Ovary (tissue), 9 donors: ENCODE results near the gene SLC25A30. TPM values are rescaled to one million over a fixed set of nuclear protein-coding genes. Genes with fewer than 3 reads are reported as not detected.

Experiments used
- DNase-seq, 5 donors: peaks; one replicate each; pipeline ENCODE4 v3.0.0-alpha.2; 2019 to 2020
- H3K27ac ChIP-seq, 2 donors: fragments of 200-600 bp; one replicate each; pipeline versions ENCODE4 v1.5.1 to v1.8.0; 2019 to 2022
- H3K27me3 ChIP-seq: fragments of 200-600 bp; one replicate; pipeline ENCODE4 v1.8.0; 2022
- H3K36me3 ChIP-seq: fragments of 200-600 bp; sonication (generic); one replicate; pipeline ENCODE4 v1.5.1; 2019
- H3K4me1 ChIP-seq: one replicate; pipeline ENCODE4 v1.8.1; 2013; ENCODE audit warnings: mild to moderate bottlenecking, moderate library complexity; ENCODE audit not compliant: insufficient read depth
- H3K4me3 ChIP-seq: fragments of 200-600 bp; sonication (generic); one replicate; pipeline ENCODE4 v1.5.1; 2017
- H3K9me3 ChIP-seq, 2 donors: fragments of 200-600 bp in 1 of 2; sonication (generic) in 1 of 2; one replicate each; pipeline versions ENCODE4 v1.5.1 to v1.8.1; 2013 to 2019; ENCODE audit warnings: mild to moderate bottlenecking in 1 of 2, moderate library complexity in 1 of 2
- CTCF ChIP-seq, 3 donors: fragments of 450-650 bp in 2 of 3; fragments of 200-600 bp in 1 of 3; IDR thresholded peaks; one replicate each; pipeline versions ENCODE4 v1.5.1 to v1.8.0; 2016 to 2022; ENCODE audit warnings: antibody characterized with exemption in 3 of 3, mild to moderate bottlenecking in 1 of 3
- EP300 ChIP-seq: sonication (generic); formaldehyde crosslinking; IDR thresholded peaks from one replicate; pipeline ENCODE4 v1.6.1; 2017; ENCODE audit warnings: antibody characterized with exemption
- POLR2A ChIP-seq: fragments of 450-650 bp; IDR thresholded peaks from one replicate; pipeline ENCODE4 v1.6.1; 2017; ENCODE audit warnings: antibody characterized with exemption, mild to moderate bottlenecking, moderate library complexity
- WGBS, 3 donors: extraction: QIAGEN DNeasy Blood & Tissue Kit in 1 of 3; methylation state at CpG; one replicate each; pipeline versions ENCODE4 v1.1.5 to v1.1.7; 2013 to 2017; 5-methylcytosine and 5-hydroxymethylcytosine counted together
- intact Hi-C, 4 donors: fragments of 100-400 bp; cut with DNase I; formaldehyde crosslinking; loops; one replicate each; pipeline versions ENCODE4 v1.11.0 to v1.15.1; 2022 to 2023
- polyA plus RNA-seq, 2 donors: library from polyadenylated mRNA; stranded (reverse); fragments of 200-250 nt in 1 of 2; fragments of 350-450 nt in 1 of 2; fragmentation: Illumina TruSeq in 1 of 2; extraction: RNeasy Lipid Tissue Mini Kit (QIAGEN cat#74804) in 1 of 2; gene quantifications; one replicate each; pipeline ENCODE4 v1.2.3, GENCODE V29; 2013 to 2014
- total RNA-seq, 7 donors: library from RNA; depleted of rRNA in 2 of 7; stranded (reverse); fragments of >200 nt in 2 of 7; fragmentation: NEBNext Ultra II Directional in 3 of 7; extraction: Animal tissue kit (Norgen Biotek cat#: 25700) in 3 of 7; gene quantifications; one replicate each; pipeline versions ENCODE4 v1.1.0 to v1.2.4, GENCODE V29; 2016 to 2023
- donor health status: DM: no; HTN: no; CAD: no; lungs with moderate emphysema.
- donor health status: DM: no; HTN: no; CAD: no.
- donor health status: Bipolar disorder and iron deficiency.
- donor health status: DM: yes; HTN: yes; CAD: no.
- donor health status: DM: no; HTN: no; CAD: no.
- donor health status: DM: yes; HTN: yes; CAD: no.

SLC25A30 gene
- total and polyA plus RNA-seq, 9 donors = 10.7 to 33.4 (median 22.8) TPM

GRCh38 chr13:45448965-45449559, 30.9 kb upstream of the SLC25A30 start:
- peaks cover 7% of the 10 kb centered on the region for H3K4me1 ChIP-seq
- no peaks in the 10 kb centered on the region for H3K9me3 ChIP-seq
- H3K27me3 ChIP-seq = no peaks in the 10 kb centered on the region
- no peak overlapping the region for H3K4me3 ChIP-seq
- DNase-seq = no peak
- no peaks in the 10 kb centered on the region for H3K36me3 ChIP-seq
- H3K27ac ChIP-seq = peak overlapping the region in 1 of 2 donors; percentile 19
- no peak for TF ChIP-seq CTCF (IDR thresholded peaks at IDR 0.05)
- no peak for TF ChIP-seq EP300
- no peak for TF ChIP-seq POLR2A
- WGBS, 3 donors = 10 to 45% (median 33%) methylated on average over 1 of the region's 1 CpG
- intact Hi-C loops = no loop called here

- DNase-seq = peak in 4 of 5 donors; percentile 31 to 48 (median 46)
- intact Hi-C loops = no loop called here
- H3K4me3 ChIP-seq = no peak overlapping the region
- H3K9me3 ChIP-seq = no peaks in the 10 kb centered on the region
- TF ChIP-seq POLR2A (no peak), EP300 (no peak), CTCF (IDR thresholded peaks at IDR 0.05) (no peak)
- H3K27me3 ChIP-seq = no peaks in the 10 kb centered on the region
- 33 to 52% (median 39%) methylated on average over 9 of the region's 9 CpGs for WGBS, 3 donors
- H3K4me1 ChIP-seq = peaks cover 7% of the 10 kb centered on the region
- H3K36me3 ChIP-seq = no peaks in the 10 kb centered on the region
- peak overlapping the region in 1 of 2 donors; percentile 38 for H3K27ac ChIP-seq
Observed at GRCh38 chr13:45447050-45447661, 29.0 kb upstream of the SLC25A30 start.

- no peak for TF ChIP-seq CTCF (IDR thresholded peaks at IDR 0.05)
- no peak for TF ChIP-seq EP300
- no peak for TF ChIP-seq POLR2A
- H3K4me3 ChIP-seq = no peak overlapping the region
- no peak for DNase-seq
- no peaks in the 10 kb centered on the region for H3K36me3 ChIP-seq
- WGBS, 3 donors = 82 to 89% (median 82%) methylated on average over 7 of the region's 7 CpGs
- H3K4me1 ChIP-seq = peaks cover 8% of the 10 kb centered on the region
- no peaks in the 10 kb centered on the region for H3K9me3 ChIP-seq
- H3K27me3 ChIP-seq = no peaks in the 10 kb centered on the region
- H3K27ac ChIP-seq = no peak overlapping the region
- intact Hi-C loops = no loop called here
Observed at GRCh38 chr13:45446181-45446580, 28.0 kb upstream of the SLC25A30 start.

- Histone ChIP-seq H3K36me3 (no peaks in the 10 kb centered on the region), H3K27me3 (no peaks in the 10 kb centered on the region), H3K4me1 (peaks cover 10% of the 10 kb centered on the region), H3K9me3 (no peaks in the 10 kb centered on the region), H3K27ac (no peak overlapping the region), H3K4me3 (no peak overlapping the region)
- 76 to 79% (median 79%) methylated on average over 6 of the region's 6 CpGs for WGBS, 3 donors
- no peak for DNase-seq
- intact Hi-C loops = no loop called here
- TF ChIP-seq CTCF (IDR thresholded peaks at IDR 0.05) = no peak
- no peak for TF ChIP-seq EP300
- no peak for TF ChIP-seq POLR2A
Observed at GRCh38 chr13:45445053-45445452, 26.9 kb upstream of the SLC25A30 start.
